Measurements from ENCODE around the gene INSR.
"Not testable (repeated sequence)": the region's sequence is repeated elsewhere in the genome, so short reads cannot be mapped to it uniquely, and the experiment has no call there.

Gene INSR

GRCh38 chr19:7293762-7294557 lies at the start of gene INSR:
INSR (minus strand) TSS chr19:7294414; CDS start chr19:7293891, 523 bp downstream.
- DNase-seq = peak; percentile 53

DNA sequence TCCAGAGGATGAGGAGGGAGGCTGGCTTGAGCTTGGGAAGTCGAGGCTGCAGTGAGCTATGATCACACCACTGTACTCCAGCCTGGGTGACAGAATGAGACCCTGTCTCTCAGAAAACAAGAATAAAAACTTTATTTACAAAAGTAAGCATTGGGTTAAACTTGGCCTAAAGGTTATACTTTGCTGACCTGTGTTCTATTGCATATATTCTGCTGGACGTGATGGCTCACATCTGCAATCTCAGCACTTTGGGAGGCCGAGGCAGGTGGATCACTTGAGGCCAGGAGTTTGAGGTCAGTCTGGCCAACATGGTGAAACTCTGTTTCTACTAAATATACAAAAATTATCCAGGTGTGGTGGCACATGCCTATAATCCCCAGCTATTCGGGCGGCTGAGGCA lies 47.9 kb upstream of the INSR start:
- DNase-seq = no peak

DNA sequence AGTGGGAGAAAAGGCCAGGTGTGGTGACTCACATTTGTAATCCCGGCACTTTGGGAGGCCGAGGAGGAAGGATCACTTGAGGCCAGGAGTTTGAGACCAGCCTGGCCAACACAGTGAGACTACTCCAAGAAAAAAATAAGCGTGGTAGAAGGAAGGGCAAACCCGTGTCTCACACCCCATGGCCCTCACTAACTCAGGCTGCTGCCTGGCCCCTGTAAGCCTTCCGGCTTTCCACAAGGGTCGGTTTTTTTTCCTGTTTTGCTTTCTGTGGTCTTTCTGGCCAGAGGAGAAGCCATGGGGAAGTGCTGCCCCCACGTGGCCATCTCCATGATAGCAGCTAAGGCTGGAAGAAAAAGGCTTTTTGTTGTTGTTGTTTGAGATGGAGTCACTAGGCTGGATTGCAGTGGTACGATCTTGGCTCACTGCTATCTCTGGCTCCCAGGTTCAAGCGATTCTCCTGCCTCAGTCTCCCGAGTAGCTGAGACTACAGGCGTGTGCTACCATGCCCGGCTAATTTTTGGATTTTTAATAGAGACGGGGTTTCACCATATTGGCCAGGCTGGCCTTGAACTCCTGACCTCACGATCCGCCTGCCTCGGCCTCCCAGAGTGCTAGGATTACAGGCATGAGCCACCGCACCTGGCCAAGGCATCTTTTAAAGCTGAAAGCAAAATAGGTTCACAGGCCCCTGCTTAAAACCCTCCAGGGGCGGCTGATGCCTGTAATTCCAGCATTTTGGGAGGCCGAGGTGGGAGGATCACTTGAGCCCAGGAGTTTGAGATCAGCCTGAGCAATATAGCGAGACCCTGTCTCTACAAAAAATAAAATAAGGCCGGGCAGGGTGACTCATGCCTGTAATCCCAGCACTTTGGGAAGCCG lies 47.0 kb upstream of the INSR start:
- peak; percentile 89 for DNase-seq

DNA sequence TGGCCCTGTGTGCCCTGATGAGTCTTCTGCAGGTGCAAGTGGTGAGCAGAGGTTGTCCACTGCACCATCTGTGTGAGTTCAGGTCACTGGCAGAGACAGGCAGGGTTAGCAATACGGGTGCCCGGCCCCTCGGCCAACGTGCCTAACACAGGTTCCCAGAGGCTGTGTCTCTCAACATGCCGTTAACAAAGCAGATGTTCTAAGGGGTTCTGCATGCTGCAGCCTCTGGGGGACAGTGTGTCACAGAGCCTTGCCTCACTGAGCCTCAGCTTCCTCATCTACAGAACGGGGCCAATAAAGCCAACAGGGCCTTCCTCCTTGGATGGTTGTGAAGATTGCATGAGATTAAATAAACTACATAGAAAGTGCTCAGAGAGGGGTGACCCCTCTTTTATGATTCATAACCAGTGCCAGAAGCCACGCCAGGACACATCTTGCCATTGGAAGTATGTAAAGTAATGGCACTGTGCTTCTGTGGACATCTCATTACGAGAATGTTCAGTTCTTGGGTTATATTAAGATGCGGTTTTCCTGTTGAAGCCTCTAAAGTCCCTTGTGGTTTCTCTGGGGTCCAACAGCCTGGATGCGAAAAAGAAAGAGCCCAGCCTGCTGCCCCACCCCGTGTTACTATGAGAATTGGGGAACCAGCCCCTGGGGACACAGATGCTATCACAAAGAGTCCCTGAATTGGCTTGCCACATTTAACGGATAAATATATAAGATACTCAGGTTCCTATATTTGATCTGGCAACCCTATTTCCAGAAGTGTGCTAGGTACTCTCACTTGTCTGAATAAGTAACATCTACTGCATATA lies 43.4 kb upstream of the INSR start:
- DNase-seq = peak; percentile 56

DNA sequence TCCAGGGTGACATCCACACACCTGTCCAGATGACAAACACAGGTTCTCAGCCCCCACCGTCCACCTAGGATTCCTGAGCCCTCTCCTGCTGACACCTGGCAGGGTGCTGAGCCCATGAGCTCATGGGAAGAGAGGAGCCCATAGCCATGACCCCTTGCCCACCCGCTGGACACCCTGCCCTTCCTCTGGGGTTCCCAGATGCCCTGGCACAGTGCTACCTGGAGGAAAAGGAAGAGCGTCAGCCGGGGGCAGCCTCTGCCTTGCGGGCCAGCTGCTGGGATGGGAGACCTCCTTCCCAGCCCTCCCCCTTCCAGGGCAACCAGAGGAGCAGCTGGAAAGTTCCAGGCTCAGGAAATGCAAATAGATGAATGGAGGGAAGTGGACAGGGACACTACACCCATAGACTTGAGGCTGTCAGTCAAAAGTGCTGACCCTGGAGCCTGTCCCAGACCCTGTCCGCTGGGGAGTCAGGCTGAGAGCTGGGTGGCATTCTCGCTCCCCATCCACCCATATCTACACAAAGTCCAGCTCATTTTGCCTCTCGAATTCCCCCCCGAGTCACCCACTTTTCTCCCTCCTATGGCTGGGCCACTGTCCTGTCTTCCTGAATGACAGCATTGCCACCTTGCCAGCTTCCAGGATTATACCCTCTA lies 42.2 kb upstream of the INSR start:
- DNase-seq = no peak

DNA sequence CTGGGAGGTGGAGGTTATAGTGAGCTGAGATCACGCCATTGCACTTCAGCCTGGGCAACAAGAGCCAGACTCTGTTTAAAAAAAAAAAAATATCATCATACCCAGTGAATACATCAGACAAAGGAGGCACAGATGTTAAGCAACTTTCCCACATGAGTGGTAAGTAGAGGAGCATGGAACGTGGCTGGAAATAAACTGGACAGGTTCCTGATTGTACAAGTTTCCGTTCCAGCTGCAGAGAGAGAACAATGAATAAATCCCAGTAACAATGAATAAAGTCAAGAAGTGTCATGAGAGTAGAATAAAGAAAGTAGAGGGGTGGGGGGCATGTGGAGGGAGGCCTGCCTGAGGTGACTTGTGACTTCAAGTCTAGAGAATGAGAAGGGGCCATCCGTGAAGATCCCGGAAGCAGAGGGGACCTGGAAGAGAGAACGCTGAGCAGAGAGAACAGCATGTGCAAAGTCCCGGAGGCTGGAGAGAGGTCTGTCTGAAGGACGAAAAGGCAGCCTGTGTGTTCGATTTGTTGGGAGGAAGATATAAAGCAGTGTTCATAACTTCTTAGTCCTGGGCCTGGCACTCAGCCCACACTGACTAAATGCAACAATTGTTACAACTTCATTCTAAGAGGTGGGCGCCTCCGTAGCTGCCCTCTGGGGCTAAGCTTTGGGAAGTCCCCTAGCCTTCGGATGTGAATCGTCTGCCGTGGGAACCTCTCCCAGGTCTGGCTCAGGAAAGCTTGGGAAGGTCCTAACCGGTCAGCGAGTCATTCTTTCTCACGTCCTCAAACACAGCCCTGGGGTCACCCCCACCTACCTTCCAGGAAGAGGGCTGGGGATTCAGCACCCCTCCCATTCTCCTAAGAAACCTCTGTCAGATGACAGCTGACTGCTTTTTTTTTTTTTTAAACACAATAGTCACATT lies 39.2 kb upstream of the INSR start:
- DNase-seq = no peak

- DNase-seq = no peak
Measured at GRCh38 chr19:7331446-7331845, 37.2 kb upstream of the INSR start.

- peak; percentile 33 for DNase-seq
Measured at GRCh38 chr19:7328647-7329046, 34.4 kb upstream of the INSR start.

- no peak for DNase-seq
Measured at GRCh38 chr19:7327802-7328201, 33.6 kb upstream of the INSR start.

DNA sequence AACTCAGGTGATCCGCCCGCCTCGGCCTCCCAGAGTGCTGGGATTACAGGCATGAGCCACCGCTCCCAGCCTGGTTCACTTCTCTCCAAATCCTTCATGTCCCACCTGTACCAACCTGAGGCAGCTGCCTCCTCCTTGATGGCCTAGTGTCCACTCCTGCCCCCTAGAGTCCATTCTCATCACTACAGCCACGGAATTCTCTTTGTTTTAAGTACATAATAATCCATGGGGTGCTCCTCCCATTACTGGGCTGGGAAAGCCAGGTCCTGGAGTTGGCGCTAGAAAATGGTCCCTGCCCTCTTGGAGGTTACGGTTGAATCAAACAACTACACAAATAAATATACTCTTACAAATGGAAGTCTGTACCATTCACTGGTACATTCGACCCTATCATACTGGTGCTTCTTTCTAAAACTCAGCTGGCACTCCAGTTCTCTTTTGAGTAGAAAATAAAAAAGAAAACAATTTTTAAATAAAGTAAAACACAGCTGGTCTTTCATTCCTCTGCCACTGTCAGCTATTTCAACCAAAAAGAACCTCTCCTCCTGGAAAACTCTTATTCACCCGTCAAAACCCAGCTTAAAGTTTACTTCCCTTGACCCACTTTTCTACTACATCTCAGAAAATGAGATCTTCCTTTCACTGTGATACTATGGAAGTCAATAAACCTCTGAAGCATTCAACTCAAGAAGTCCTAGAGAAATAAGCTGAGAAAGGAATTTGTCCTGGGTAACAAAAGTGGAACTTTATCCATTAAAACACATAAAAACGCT lies 32.1 kb upstream of the INSR start:
- peak; percentile 56 for DNase-seq

DNA sequence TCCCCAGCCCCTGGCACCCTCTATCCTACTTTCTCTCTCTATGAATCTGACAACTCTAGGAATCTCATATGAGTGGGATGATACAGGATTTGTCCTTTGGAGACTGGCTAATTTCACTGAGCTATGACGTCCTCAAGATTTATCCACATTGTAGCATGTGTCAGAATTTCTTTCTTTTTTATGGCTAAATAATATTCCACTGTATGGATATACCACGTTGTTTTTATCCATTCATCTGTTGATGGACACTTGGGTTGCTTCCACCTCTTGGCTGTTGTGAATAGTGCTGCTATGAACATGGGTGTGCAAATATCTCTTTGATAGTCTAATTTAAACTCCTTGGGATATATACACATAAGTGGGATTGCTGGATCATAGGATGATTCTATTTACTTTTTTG lies 24.0 kb upstream of the INSR start:
- no peak for DNase-seq

DNA sequence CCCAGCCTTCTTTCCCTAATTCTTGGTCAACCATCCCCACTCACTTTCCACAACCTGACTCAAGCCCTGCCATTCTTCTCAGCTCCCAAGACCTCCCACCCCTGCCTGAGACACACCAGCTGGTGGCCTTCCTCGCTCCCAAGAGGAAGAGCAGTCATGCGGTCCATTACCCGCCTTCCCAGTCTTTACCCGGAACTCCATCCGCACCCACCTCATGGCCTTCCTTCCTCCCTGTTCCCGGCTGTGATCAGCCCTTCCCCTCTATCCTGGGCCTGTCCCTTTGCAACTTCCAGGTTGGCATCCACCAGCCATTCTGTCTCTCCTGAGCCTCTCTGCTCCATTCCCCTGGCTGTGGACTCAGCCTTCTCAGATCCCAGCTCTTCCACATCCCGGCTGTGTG lies 18.6 kb upstream of the INSR start:
- DNase-seq = no peak

DNA sequence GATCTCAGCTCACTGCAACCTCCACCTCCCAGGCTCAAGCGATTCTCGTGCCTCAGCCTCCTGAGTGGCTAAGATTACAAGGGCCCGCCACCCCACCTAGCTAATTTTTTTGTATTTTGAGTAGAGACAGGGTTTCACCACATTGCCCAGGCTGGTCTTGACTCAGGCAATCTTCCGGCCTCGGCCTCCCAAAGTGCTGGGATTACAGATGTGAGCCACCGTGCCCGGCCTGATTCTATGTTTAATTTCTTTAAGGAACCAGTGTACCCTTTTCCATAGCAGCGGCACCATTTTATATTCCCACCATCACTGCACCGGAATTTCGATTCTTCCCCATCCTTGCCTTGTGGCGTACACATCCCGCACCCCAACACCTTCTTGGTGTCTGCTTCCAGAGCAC lies 17.7 kb upstream of the INSR start:
- DNase-seq = no peak

- not testable (repeated sequence) for DNase-seq
Measured at GRCh38 chr19:7308327-7308726, 14.1 kb upstream of the INSR start.

DNA sequence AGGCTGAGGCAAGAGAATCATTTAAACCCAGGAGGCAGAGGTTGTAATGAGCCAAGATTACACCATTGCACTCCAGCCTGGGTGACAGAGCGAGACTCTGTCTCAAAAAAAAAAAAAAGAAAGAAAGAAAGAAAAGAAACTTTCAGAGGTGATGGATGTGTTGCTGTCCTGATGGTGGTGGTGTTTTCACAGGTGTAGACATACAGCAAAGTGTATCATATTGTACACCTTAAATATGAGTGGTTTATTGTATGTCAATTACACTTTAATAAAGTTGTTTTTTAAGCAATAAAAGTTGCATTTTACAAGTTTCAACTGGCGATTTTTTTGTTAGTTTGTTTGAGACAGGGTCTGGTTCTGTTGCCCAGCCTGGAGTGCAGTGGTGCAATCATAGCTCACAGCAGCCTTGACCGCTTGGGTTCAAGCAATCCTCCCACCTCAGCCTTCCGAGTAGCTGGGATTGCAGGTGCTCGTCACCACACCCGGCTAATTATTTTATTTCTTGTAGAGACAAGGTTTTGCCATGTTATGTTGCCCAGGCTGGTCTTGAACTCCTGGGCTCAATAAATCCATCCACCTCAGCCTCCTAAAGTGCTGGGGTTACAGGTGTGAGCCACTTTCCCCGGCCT lies 13.5 kb upstream of the INSR start:
- no peak for DNase-seq

DNA sequence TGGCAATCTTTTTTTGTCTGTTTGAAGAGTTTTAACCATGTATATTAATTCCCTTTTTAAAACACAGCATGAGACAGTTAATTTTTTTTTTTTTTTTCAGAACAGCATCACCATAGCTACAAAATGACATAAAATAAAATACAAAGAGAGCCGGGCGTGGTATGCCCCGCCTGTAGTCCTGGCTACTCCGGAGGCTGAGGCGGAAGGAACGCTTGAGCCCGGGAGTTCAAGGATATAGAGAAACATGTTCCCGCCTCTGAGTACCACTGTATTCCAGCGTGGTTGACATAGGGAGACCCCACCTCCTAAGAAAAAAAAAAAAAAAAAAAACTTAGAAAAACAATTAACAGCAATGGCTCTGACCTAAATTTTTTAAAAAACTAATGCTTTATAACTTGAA lies 10.0 kb upstream of the INSR start:
- no peak for DNase-seq

DNA sequence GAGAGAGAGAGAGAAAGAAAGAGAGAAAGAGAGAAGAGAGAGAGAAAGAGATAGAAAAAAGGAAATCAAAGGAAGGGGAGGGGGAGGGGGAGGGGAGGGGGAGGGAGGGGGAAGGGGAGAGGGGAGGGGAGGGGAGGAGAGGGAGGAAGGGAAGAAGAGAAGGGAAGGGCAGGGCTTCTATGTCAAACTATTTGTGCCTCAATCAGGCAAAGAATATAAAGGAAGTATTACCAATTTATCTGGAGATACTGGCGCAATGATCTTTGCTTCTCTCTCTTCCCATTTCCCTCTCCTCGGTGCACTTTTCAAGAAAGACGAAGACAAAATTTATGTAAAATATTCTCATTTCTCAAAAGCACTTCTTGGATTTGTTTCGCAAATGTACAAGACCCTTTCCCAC lies 9.3 kb upstream of the INSR start:
- DNase-seq = no peak

GRCh38 chr19:7301525-7301924 lies 7.3 kb upstream of the INSR start:
- no peak for DNase-seq

DNA sequence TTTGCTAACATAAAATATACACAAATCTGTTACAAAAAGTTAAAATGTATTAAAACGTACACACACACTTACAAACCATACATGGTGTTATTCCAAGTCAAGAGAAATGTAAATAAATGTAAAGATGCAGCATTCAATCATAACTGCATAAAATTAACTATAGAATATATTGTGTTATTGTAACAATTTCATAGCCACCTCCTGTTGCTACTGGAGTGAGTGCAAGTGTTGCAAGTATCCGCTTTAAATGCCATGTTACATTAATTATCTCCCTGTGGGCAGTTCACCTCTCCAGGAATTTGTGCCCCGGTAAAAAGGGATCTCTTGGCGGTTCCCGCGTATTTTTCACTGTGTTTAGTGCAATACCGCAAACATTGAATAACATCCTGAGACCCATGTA lies 3.5 kb upstream of the INSR start:
- DNase-seq = no peak

DNA sequence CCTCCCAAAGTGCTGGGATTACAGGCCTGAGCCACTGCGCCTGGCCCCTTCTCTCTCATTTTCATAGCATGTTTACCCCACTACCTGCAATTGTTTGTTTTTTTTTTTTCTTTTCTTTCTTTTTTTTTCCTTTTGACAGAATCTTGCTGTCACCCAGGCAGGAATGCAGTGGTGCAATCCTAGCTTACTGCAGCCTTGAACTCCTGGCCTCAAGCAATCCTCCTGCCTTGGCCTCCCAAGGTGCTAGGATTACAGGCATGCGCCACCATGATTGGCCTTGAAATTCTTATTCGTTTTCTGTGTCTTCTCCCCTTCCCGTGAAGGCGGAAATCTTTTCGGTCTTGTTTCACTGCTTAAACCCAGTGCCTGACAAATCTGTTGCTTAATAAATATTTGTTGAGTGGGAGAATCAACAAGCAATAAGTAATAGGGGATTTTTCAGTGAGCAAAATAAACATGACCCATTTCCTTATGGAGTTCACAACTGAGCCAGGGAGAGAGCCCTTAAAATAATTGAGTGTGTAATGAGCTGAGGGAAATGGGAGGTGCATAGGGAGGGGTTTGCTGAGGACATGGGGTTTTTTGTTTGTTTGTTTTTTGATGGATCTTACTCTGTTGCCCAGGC lies 1.8 kb upstream of the INSR start:
- no peak for DNase-seq

Measured in CD4-positive, alpha-beta T cell treated with Interleukin-17A for 1 hour (primary cell).